Measurements from ENCODE around the gene KCNMA1.
"Not testable (repeated sequence)": the region's sequence is repeated elsewhere in the genome, so short reads cannot be mapped to it uniquely, and the experiment has no call there.

The KCNMA1 gene

GRCh38 chr10:77575271-77576006, 62.2 kb downstream of the KCNMA1 start:
- no peak overlapping the region for H3K4me3 ChIP-seq (ENCODE audit: low read depth, low read length)
- no peak overlapping the region for H3K9ac ChIP-seq (ENCODE audit: low read depth, low read length)
- H3K4me1 ChIP-seq (ENCODE audit: control insufficient read depth, insufficient read depth, low read length), result no peaks in the 10 kb centered on the region
- H3K27me3 ChIP-seq (ENCODE audit: control insufficient read depth, insufficient read depth, low read length), result no peaks in the 10 kb centered on the region
- H3K36me3 ChIP-seq (ENCODE audit: control insufficient read depth, insufficient read depth, low read length), result no peaks in the 10 kb centered on the region
- no peaks in the 10 kb centered on the region for H3K9me3 ChIP-seq (ENCODE audit: control insufficient read depth, insufficient read depth, low read length)

GRCh38 chr10:77574438-77574837, 63.2 kb downstream of the KCNMA1 start:
- Histone ChIP-seq H3K4me1 (ENCODE audit: control insufficient read depth, insufficient read depth, low read length) (no peaks in the 10 kb centered on the region), H3K27me3 (ENCODE audit: control insufficient read depth, insufficient read depth, low read length) (no peaks in the 10 kb centered on the region), H3K9me3 (ENCODE audit: control insufficient read depth, insufficient read depth, low read length) (no peaks in the 10 kb centered on the region), H3K9ac (ENCODE audit: low read depth, low read length) (no peak overlapping the region), H3K36me3 (ENCODE audit: control insufficient read depth, insufficient read depth, low read length) (no peaks in the 10 kb centered on the region), H3K4me3 (ENCODE audit: low read depth, low read length) (no peak overlapping the region)

GRCh38 chr10:77572520-77572919, 65.1 kb downstream of the KCNMA1 start:
- not testable (repeated sequence) for H3K4me3 ChIP-seq (ENCODE audit: low read depth, low read length); H3K36me3 ChIP-seq (ENCODE audit: control insufficient read depth, insufficient read depth, low read length); H3K27me3 ChIP-seq (ENCODE audit: control insufficient read depth, insufficient read depth, low read length); H3K4me1 ChIP-seq (ENCODE audit: control insufficient read depth, insufficient read depth, low read length); H3K9ac ChIP-seq (ENCODE audit: low read depth, low read length); H3K9me3 ChIP-seq (ENCODE audit: control insufficient read depth, insufficient read depth, low read length)

- no peak overlapping the region for H3K4me3 ChIP-seq (ENCODE audit: low read depth, low read length)
- no peaks in the 10 kb centered on the region for H3K4me1 ChIP-seq (ENCODE audit: control insufficient read depth, insufficient read depth, low read length)
- no peak overlapping the region for H3K9ac ChIP-seq (ENCODE audit: low read depth, low read length)
- no peaks in the 10 kb centered on the region for H3K36me3 ChIP-seq (ENCODE audit: control insufficient read depth, insufficient read depth, low read length)
- no peaks in the 10 kb centered on the region for H3K9me3 ChIP-seq (ENCODE audit: control insufficient read depth, insufficient read depth, low read length)
- no peaks in the 10 kb centered on the region for H3K27me3 ChIP-seq (ENCODE audit: control insufficient read depth, insufficient read depth, low read length)
Observed at GRCh38 chr10:77571490-77571889, 66.1 kb downstream of the KCNMA1 start.

- Histone ChIP-seq H3K27me3 (ENCODE audit: control insufficient read depth, insufficient read depth, low read length) (no peaks in the 10 kb centered on the region), H3K4me1 (ENCODE audit: control insufficient read depth, insufficient read depth, low read length) (peaks cover 10% of the 10 kb centered on the region), H3K36me3 (ENCODE audit: control insufficient read depth, insufficient read depth, low read length) (no peaks in the 10 kb centered on the region), H3K9me3 (ENCODE audit: control insufficient read depth, insufficient read depth, low read length) (no peaks in the 10 kb centered on the region), H3K4me3 (ENCODE audit: low read depth, low read length) (no peak overlapping the region), H3K9ac (ENCODE audit: low read depth, low read length) (no peak overlapping the region)
Observed at GRCh38 chr10:77566914-77567566, 70.6 kb downstream of the KCNMA1 start.

- no peak overlapping the region for H3K9ac ChIP-seq (ENCODE audit: low read depth, low read length)
- H3K27me3 ChIP-seq (ENCODE audit: control insufficient read depth, insufficient read depth, low read length), result no peaks in the 10 kb centered on the region
Observed at GRCh38 chr10:77566236-77566635, 71.4 kb downstream of the KCNMA1 start.

GRCh38 chr10:77565590-77566023, 72.0 kb downstream of the KCNMA1 start:
- no peak overlapping the region for H3K9ac ChIP-seq (ENCODE audit: low read depth, low read length)

More at GRCh38 chr10:77566236-77566635, 71.4 kb downstream of the KCNMA1 start:
- Histone ChIP-seq H3K36me3 (ENCODE audit: control insufficient read depth, insufficient read depth, low read length) (no peaks in the 10 kb centered on the region), H3K4me1 (ENCODE audit: control insufficient read depth, insufficient read depth, low read length) (peaks cover 10% of the 10 kb centered on the region), H3K4me3 (ENCODE audit: low read depth, low read length) (no peak overlapping the region), H3K9me3 (ENCODE audit: control insufficient read depth, insufficient read depth, low read length) (no peaks in the 10 kb centered on the region)

GRCh38 chr10:77564731-77565589, 72.6 kb downstream of the KCNMA1 start:
- Histone ChIP-seq H3K36me3 (ENCODE audit: control insufficient read depth, insufficient read depth, low read length) (no peaks in the 10 kb centered on the region), H3K4me3 (ENCODE audit: low read depth, low read length) (no peak overlapping the region), H3K9ac (ENCODE audit: low read depth, low read length) (no peak overlapping the region), H3K4me1 (ENCODE audit: control insufficient read depth, insufficient read depth, low read length) (peaks cover 10% of the 10 kb centered on the region), H3K27me3 (ENCODE audit: control insufficient read depth, insufficient read depth, low read length) (no peaks in the 10 kb centered on the region), H3K9me3 (ENCODE audit: control insufficient read depth, insufficient read depth, low read length) (no peaks in the 10 kb centered on the region)

More at GRCh38 chr10:77565590-77566023, 72.0 kb downstream of the KCNMA1 start:
- H3K9me3 ChIP-seq (ENCODE audit: control insufficient read depth, insufficient read depth, low read length), result no peaks in the 10 kb centered on the region
- H3K36me3 ChIP-seq (ENCODE audit: control insufficient read depth, insufficient read depth, low read length), result no peaks in the 10 kb centered on the region
- H3K4me1 ChIP-seq (ENCODE audit: control insufficient read depth, insufficient read depth, low read length), result peaks cover 10% of the 10 kb centered on the region
- no peaks in the 10 kb centered on the region for H3K27me3 ChIP-seq (ENCODE audit: control insufficient read depth, insufficient read depth, low read length)
- no peak overlapping the region for H3K4me3 ChIP-seq (ENCODE audit: low read depth, low read length)

GRCh38 chr10:77563638-77564270, 73.9 kb downstream of the KCNMA1 start:
- H3K9ac ChIP-seq (ENCODE audit: low read depth, low read length), result no peak overlapping the region
- H3K4me1 ChIP-seq (ENCODE audit: control insufficient read depth, insufficient read depth, low read length), result peaks cover 10% of the 10 kb centered on the region
- no peaks in the 10 kb centered on the region for H3K9me3 ChIP-seq (ENCODE audit: control insufficient read depth, insufficient read depth, low read length)
- H3K36me3 ChIP-seq (ENCODE audit: control insufficient read depth, insufficient read depth, low read length), result no peaks in the 10 kb centered on the region
- no peak overlapping the region for H3K4me3 ChIP-seq (ENCODE audit: low read depth, low read length)
- no peaks in the 10 kb centered on the region for H3K27me3 ChIP-seq (ENCODE audit: control insufficient read depth, insufficient read depth, low read length)

- no peak overlapping the region for H3K9ac ChIP-seq (ENCODE audit: low read depth, low read length)
- no peaks in the 10 kb centered on the region for H3K27me3 ChIP-seq (ENCODE audit: control insufficient read depth, insufficient read depth, low read length)
- no peaks in the 10 kb centered on the region for H3K36me3 ChIP-seq (ENCODE audit: control insufficient read depth, insufficient read depth, low read length)
- no peak overlapping the region for H3K4me3 ChIP-seq (ENCODE audit: low read depth, low read length)
- no peaks in the 10 kb centered on the region for H3K9me3 ChIP-seq (ENCODE audit: control insufficient read depth, insufficient read depth, low read length)
- H3K4me1 ChIP-seq (ENCODE audit: control insufficient read depth, insufficient read depth, low read length), result peaks cover 10% of the 10 kb centered on the region
Observed at GRCh38 chr10:77562742-77563141, 74.9 kb downstream of the KCNMA1 start.

GRCh38 chr10:77561991-77562390, 75.6 kb downstream of the KCNMA1 start:
- Histone ChIP-seq H3K9ac (ENCODE audit: low read depth, low read length) (no peak overlapping the region), H3K4me3 (ENCODE audit: low read depth, low read length) (no peak overlapping the region), H3K27me3 (ENCODE audit: control insufficient read depth, insufficient read depth, low read length) (no peaks in the 10 kb centered on the region), H3K9me3 (ENCODE audit: control insufficient read depth, insufficient read depth, low read length) (no peaks in the 10 kb centered on the region), H3K4me1 (ENCODE audit: control insufficient read depth, insufficient read depth, low read length) (peaks cover 10% of the 10 kb centered on the region), H3K36me3 (ENCODE audit: control insufficient read depth, insufficient read depth, low read length) (no peaks in the 10 kb centered on the region)
